GM13977 (cell line): ENCODE results near the gene TEKT5.

ENCODE experiments used
- DNase-seq: peaks from one replicate; pipeline ENCODE4 v3.0.0; 2012; ENCODE audit warnings: low spot score
- CTCF ChIP-seq: IDR thresholded peaks from 2 replicates; pipeline ENCODE4 v1.5.1; 2012; ENCODE audit warnings: mild to moderate bottlenecking, control low read depth; ENCODE audit not compliant: insufficient read depth; ENCODE audit errors: extremely low read depth, missing control alignments
- in situ Hi-C: fragments of 300-500 bp; cut with MboI; formaldehyde crosslinking; loops from one replicate; pipeline ENCODE4 v1.12.0; 2022; ENCODE audit warnings: low sequenced_read_pairs, low pct_unique_long_range_greater_than_20kb, mixed read lengths, inconsistent platforms; ENCODE audit not compliant: unreplicated experiment

The TEKT5 gene

GRCh38 chr16:10610499-10611184 is 84.1 kb downstream of the TEKT5 start:
- DNase-seq = no peak
- in situ Hi-C loops = no loop called here
- TF ChIP-seq CTCF = no peak

GRCh38 chr16:10609402-10609774 is 85.3 kb downstream of the TEKT5 start:
- DNase-seq = no peak
- in situ Hi-C loops = no loop called here
- TF ChIP-seq CTCF = no peak

GRCh38 chr16:10608687-10609401 is 85.9 kb downstream of the TEKT5 start:
- no peak for TF ChIP-seq CTCF
- in situ Hi-C loops = no loop called here
- no peak for DNase-seq

- no peak for TF ChIP-seq CTCF
- in situ Hi-C loops = no loop called here
- DNase-seq = no peak
Measured at GRCh38 chr16:10607157-10607556, 87.6 kb downstream of the TEKT5 start.

- in situ Hi-C loops = no loop called here
- no peak for TF ChIP-seq CTCF
- no peak for DNase-seq
Measured at GRCh38 chr16:10606607-10607006, 88.1 kb downstream of the TEKT5 start.

- DNase-seq = no peak
- TF ChIP-seq CTCF = no peak
- in situ Hi-C loops = no loop called here
Measured at GRCh38 chr16:10605636-10606035, 89.1 kb downstream of the TEKT5 start.
